Esophagus squamous epithelium (tissue), 5 donors: ENCODE data around the gene SLC30A7. TPM values are rescaled to one million over a fixed set of nuclear protein-coding genes. Genes with fewer than 3 reads are reported as not detected.

Experiments
- DNase-seq: peaks from one replicate; lab custom pipeline; 2025; lab: John Stamatoyannopoulos, UW
- H3K27ac ChIP-seq, 4 donors: fragments of 200-600 bp; sonication (generic); one replicate each; pipeline ENCODE4 v1.5.1; 2016 to 2019; ENCODE audit warnings: mild to moderate bottlenecking in 1 of 4
- H3K27me3 ChIP-seq, 4 donors: fragments of 200-600 bp; sonication (generic); 1 replicate in 3 of 4; 2 replicates in 1 of 4; pipeline versions ENCODE4 v1.5.1 to v1.6.0; 2017 to 2021; ENCODE audit warnings: antibody characterized with exemption in 1 of 4
- H3K36me3 ChIP-seq, 3 donors: fragments of 200-600 bp; sonication (generic); one replicate each; pipeline ENCODE4 v1.5.1; 2016 to 2019
- H3K4me1 ChIP-seq, 3 donors: fragments of 200-600 bp; sonication (generic); one replicate each; pipeline ENCODE4 v1.5.1; 2017 to 2019
- H3K4me3 ChIP-seq, 4 donors: fragments of 200-600 bp; sonication (generic); 1 replicate in 3 of 4; 2 replicates in 1 of 4; pipeline ENCODE4 v1.5.1; 2016 to 2019; ENCODE audit warnings: mild to moderate bottlenecking in 2 of 4, moderate library complexity in 1 of 4
- H3K9me3 ChIP-seq, 3 donors: fragments of 200-600 bp; sonication (generic); one replicate each; pipeline ENCODE4 v1.5.1; 2016 to 2019
- POLR2A ChIP-seq, 4 donors: fragments of 450-650 bp; IDR thresholded peaks; one replicate each; pipeline ENCODE4 v1.6.1; 2017; ENCODE audit warnings: antibody characterized with exemption in 4 of 4, mild to moderate bottlenecking in 4 of 4, moderate library complexity in 3 of 4
- WGBS, 2 donors: methylation state at CpG; one replicate each; pipeline ENCODE4 v1.1.5; 2018; 5-methylcytosine and 5-hydroxymethylcytosine counted together
- intact Hi-C: fragments of 100-400 bp; cut with DNase I; formaldehyde crosslinking; loops from one replicate; pipeline ENCODE4 v1.15.0; 2022
- total RNA-seq, 4 donors: library from RNA; depleted of rRNA; stranded (reverse); fragments of >200 nt; gene quantifications; one replicate each; pipeline ENCODE4 v1.1.0, GENCODE V29; 2016
- TF ChIP-seq, protein P1 (sequence below), 6 experiments: fragments of 450-650 bp in 4 of 6; fragments of 200-600 bp in 2 of 6; sonication (generic) in 2 of 6; IDR thresholded peaks; one replicate each; pipeline ENCODE4 v1.5.1; 2016 to 2019; ENCODE audit warnings: antibody characterized with exemption in 6 of 6, mild to moderate bottlenecking in 4 of 6, moderate library complexity in 4 of 6
- donor health status: DM: yes; HTN: yes; CAD: no.

The SLC30A7 gene
- total RNA-seq, 4 donors from 2014 or later = 9.0 to 22.1 (median 16.5) TPM

DNA sequence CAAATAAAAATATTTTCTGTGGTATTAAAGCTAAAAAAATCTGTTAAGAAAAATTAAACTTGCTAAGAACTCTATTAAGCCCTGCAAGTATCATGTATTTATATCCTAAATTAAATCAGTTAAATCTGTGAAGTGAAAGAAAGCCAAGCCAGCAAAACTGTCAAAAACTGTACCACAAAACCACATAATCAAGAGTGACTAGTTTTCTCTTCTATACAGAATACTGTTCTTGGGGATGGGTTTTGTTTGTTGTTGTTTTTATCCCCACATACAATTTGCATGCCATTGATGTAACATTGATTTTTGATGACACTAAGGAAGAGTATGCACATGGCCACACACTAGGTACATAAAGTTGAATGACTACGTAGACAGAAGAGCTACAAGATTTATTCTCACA, 109.3 kb downstream of the SLC30A7 start:
- 100% methylated on average over 1 of the region's 1 CpG for WGBS, 2 donors

DNA sequence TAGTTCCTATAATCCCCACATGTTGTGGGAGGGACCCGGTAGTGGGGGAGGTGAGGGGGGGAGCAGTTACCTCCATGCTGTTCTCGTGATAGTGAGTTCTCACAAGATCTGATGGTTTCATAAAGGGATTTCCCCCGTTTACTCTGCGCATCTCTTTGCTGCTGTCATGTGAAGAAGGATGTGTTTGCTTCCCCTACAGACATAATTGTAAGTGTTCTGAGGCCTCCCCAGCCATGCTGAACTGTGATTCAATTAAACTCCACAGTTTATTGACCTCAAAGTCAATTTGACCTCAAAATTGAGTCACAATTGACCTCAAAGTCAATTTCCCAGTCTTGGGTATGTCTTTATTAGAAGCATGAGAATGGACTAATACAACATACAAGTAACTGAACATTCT, 110.0 kb downstream of the SLC30A7 start:
- Histone ChIP-seq H3K4me3 (no peak overlapping the region), H3K4me1 (peaks cover 10 to 31% (median 24%) of the 10 kb centered on the region in 3 donors), H3K36me3 (peaks cover 0 to 20% (median 0%) of the 10 kb centered on the region in 3 donors), H3K27me3 (no peaks in the 10 kb centered on the region), H3K9me3 (no peaks in the 10 kb centered on the region), H3K27ac (no peak overlapping the region)
- DNase-seq = no peak
- WGBS, 2 donors = 86 to 87% methylated on average over 4 of the region's 4 CpGs
- intact Hi-C loops = no loop called here
- TF ChIP-seq POLR2A (IDR thresholded peaks at IDR 0.05) = no peak
- TF ChIP-seq, protein P1, sequence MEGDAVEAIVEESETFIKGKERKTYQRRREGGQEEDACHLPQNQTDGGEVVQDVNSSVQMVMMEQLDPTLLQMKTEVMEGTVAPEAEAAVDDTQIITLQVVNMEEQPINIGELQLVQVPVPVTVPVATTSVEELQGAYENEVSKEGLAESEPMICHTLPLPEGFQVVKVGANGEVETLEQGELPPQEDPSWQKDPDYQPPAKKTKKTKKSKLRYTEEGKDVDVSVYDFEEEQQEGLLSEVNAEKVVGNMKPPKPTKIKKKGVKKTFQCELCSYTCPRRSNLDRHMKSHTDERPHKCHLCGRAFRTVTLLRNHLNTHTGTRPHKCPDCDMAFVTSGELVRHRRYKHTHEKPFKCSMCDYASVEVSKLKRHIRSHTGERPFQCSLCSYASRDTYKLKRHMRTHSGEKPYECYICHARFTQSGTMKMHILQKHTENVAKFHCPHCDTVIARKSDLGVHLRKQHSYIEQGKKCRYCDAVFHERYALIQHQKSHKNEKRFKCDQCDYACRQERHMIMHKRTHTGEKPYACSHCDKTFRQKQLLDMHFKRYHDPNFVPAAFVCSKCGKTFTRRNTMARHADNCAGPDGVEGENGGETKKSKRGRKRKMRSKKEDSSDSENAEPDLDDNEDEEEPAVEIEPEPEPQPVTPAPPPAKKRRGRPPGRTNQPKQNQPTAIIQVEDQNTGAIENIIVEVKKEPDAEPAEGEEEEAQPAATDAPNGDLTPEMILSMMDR (IDR thresholded peaks at IDR 0.05) = no peak

More for the DNA sequence above, 109.3 kb downstream of the SLC30A7 start:
- Histone ChIP-seq H3K27me3 (no peaks in the 10 kb centered on the region), H3K4me3 (no peak overlapping the region), H3K9me3 (no peaks in the 10 kb centered on the region), H3K27ac (no peak overlapping the region), H3K36me3 (peaks cover 0 to 25% (median 0%) of the 10 kb centered on the region in 3 donors), H3K4me1 (peaks cover 10 to 31% (median 24%) of the 10 kb centered on the region in 3 donors)
- TF ChIP-seq, protein P1 (IDR thresholded peaks at IDR 0.05) = no peak
- TF ChIP-seq POLR2A (IDR thresholded peaks at IDR 0.05) = no peak
- no peak for DNase-seq
- intact Hi-C loops = no loop called here

DNA sequence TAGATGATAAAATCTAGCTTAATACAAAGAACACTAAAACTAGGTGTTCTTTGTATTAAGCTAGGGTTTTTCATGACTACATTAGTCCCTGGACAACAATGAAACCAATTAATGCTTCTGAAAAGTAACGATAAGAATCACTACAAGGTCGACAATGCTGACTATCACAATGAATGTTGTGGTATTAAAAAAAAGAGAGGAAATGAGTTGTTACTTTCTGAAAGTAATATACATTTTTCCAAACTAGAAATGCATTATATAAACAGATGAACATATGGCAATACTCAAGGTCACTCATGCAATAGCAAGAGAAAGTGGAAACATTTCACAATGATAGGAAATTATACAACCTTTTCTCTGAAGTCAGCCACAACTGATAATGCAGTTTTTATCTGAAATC, 110.7 kb downstream of the SLC30A7 start:
- intact Hi-C loops = no loop called here
- peaks cover 0 to 13% (median 0%) of the 10 kb centered on the region in 3 donors for H3K36me3 ChIP-seq
- no peak for DNase-seq
- no peak overlapping the region for H3K4me3 ChIP-seq
- no peaks in the 10 kb centered on the region for H3K27me3 ChIP-seq
- no peak for TF ChIP-seq POLR2A (IDR thresholded peaks at IDR 0.05)
- TF ChIP-seq, protein P1 (IDR thresholded peaks at IDR 0.05) = no peak
- no peak overlapping the region for H3K27ac ChIP-seq
- H3K4me1 ChIP-seq = peaks cover 10 to 31% (median 24%) of the 10 kb centered on the region in 3 donors
- no peaks in the 10 kb centered on the region for H3K9me3 ChIP-seq
- WGBS, 2 donors = 41 to 74% methylated on average over 2 of the region's 2 CpGs

DNA sequence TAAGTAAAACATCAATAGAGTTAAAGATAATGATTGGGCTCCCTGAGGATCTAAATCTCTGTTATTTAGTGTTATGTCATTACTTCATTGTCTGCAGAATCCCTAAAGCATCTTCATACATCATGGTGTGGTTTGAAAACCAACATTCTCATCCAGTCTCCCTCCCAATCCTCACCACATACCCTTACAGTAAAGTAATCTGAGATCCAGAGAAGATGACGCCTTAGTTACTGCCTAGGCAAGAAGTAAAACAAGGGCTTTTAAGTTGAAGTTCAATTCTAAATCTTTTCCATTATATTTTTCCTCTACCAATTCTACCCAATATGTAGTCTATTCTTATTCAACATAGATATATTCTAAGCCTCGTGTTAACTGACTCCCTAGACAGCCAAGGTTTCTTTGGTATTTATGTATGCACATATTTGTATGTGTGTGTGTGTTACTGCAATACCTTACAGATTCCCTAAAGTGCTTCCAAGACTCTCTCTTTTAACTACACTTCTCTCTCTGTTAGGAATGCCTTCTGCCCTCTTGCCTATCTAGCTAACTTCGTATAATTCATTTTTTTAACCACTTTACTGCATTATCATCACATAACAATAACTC, 112.4 kb downstream of the SLC30A7 start:
- DNase-seq = no peak
- Histone ChIP-seq H3K27me3 (no peaks in the 10 kb centered on the region), H3K27ac (no peak overlapping the region), H3K4me1 (peaks cover 4 to 21% (median 13%) of the 10 kb centered on the region in 3 donors), H3K9me3 (no peaks in the 10 kb centered on the region), H3K36me3 (peaks cover 0 to 13% (median 0%) of the 10 kb centered on the region in 3 donors), H3K4me3 (no peak overlapping the region)
- 90 to 92% methylated on average over 3 of the region's 3 CpGs for whole genome bisulfite sequencing, 2 donors
- intact Hi-C loops = no loop called here
- no peak for TF ChIP-seq POLR2A (IDR thresholded peaks at IDR 0.05)
- TF ChIP-seq, protein P1 (IDR thresholded peaks at IDR 0.05) = no peak

DNA sequence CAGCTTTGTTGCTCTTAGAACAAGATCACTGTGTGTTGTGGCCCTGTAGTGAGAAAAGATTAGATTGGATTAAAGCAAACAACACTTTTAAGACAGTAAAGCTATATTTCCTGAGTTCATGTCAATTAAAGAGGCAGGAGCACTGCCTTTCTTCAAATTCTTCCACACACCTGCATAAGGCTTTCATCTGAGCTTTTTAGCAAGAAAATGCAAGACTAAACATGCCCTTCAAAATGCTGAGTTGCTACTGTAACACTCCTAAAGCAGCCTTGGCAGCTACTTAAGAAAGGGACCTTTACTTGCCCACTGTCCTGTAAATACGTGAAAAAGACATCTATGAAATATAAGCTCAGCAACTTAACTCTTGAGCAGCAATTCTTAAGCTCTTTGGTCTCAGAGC, 117.9 kb downstream of the SLC30A7 start:
- Histone ChIP-seq H3K36me3 (peaks cover 0 to 14% (median 0%) of the 10 kb centered on the region in 3 donors), H3K9me3 (no peaks in the 10 kb centered on the region), H3K27ac (no peak overlapping the region), H3K4me3 (no peak overlapping the region), H3K4me1 (peaks cover 0 to 14% (median 0%) of the 10 kb centered on the region in 3 donors), H3K27me3 (no peaks in the 10 kb centered on the region)
- intact Hi-C loops = no loop called here
- 52 to 61% methylated on average over 1 of the region's 1 CpG for WGBS, 2 donors
- TF ChIP-seq, protein P1 (IDR thresholded peaks at IDR 0.05) = no peak
- no peak for TF ChIP-seq POLR2A (IDR thresholded peaks at IDR 0.05)
- no peak for DNase-seq
